HG03139 (cell line): ENCODE results near the gene MBOAT1.
"Not testable (repeated sequence)": the region's sequence is repeated elsewhere in the genome, so short reads cannot be mapped to it uniquely, and the experiment has no call there.

Experiments
- ATAC-seq: cut with Tn5 transposase; IDR thresholded peaks from one replicate; pipeline ENCODE4 v1.9.1; 2021; ENCODE audit not compliant: unreplicated experiment

MBOAT1 gene

DNA sequence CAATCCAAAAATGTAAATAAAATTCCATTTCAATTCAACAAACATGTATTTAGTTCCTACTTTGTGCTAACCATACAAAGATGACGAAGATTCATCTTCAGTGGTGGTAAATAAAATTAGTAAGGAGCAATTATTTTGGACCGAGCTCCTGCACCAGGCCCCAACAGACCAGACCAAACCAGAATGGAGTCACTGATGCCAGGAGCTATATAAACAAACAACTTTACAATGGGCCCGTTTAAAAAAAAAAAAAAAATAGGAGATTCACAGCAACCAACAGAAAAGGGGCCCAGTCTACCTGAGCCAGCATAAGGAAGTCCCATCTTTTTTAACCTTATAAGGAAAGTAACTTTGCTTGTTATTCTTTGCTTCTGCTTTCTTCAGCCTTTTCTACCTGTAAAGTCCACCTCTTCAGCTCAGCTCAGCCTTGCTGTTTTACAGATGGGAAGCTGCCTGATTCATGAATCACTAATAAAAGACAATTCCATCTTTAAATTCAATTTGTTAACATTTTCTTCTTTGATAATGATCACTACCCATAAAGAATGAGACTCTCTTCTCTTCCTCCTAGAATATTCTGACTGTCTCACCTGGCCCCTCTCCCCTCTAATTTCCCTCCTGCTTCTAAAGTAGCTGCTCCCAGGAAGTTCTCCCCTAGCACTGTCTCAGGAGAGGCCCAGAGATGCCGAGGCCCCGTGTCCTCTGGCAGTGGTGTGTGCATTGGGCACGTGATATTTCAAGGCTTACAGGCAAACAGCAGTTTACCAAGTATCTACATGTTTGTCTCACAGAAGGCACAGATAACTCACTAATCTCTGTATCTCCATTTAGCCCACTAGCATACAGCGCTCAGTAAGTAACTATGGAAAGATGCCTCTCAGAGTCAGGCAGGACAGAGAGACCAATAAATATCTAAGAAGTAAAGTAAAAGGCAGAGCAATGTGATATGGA is 8.4 kb downstream of the MBOAT1 start:
- no peak for ATAC-seq

GRCh38 chr6:20202699-20203302 is 9.5 kb downstream of the MBOAT1 start:
- no peak for ATAC-seq

DNA sequence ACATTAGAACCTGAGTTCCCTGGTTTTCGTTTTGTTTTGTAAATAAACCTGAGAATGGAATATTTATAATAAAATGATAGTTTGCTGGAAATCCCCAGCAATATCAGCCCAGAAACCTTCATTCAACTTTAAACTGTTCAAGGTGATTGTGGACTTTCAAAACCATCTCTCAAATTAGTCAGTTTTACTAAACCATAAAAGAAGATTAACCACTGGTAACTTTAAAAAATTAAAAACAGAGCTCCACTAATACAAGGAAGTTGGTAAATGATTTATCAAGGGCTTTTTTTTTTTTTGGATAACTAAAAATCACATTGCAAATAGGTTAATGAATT is 10.0 kb downstream of the MBOAT1 start:
- no peak for ATAC-seq

DNA sequence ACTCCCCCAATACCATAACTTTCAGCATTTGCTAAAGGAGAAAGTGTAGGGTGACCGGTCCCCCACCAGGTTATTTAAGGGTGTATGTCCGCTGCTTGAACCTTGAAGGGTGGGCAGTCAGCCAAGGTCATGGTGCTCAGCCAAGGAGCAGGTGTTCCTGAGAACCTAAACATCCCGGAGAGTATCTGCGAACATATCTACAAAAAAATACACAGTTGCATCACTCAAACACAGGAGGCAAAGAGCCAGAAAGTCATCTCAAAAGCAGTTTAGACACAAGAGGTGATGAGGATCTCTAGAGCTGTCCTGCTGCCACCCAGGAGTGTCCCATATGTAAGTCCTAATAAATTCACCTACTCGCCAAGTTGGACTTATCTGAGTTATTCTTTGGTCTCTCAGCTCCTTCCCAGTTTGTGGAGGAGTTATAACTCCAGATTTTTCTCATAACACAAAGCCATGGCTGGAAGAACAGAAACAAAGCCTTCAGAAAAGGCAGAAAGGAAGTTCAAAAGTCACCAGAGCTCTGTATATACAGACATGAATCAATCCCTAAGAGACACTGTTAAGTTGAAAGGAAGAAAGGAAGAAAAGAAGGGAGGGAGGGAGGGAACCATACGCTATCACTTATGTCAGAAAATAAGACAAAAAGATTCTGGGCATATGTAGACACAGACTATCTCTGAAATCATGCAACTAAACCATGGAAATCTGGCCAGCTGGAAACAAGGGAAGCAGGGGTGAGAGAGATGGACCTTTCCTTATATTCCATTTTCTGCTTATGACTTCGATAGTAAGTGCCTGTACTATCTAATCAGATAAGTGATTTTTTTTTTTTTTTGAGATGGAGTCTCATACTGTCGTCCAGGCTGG is 11.3 kb downstream of the MBOAT1 start:
- ATAC-seq, result no peak

DNA sequence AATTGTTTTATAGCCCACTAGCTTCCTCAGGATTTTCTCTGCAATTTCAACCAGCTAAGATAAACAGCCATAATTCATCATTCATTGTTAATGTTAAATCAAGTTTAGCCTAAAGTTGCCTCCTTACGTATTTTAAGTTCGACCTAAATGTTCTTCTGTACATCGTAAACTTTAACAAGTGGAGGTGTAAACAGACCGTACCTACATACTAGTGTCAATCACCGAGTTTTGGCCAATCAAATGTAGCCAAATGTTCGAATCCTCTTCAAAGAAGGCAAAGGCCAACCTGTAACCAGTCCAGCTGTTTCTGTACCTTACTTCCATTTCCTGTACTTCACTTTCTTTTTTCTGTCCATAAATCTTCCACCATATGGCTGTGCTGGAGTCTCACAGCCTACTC is 13.5 kb downstream of the MBOAT1 start:
- no peak for ATAC-seq

GRCh38 chr6:20198156-20198774 is 14.0 kb downstream of the MBOAT1 start:
- ATAC-seq, result no peak

DNA sequence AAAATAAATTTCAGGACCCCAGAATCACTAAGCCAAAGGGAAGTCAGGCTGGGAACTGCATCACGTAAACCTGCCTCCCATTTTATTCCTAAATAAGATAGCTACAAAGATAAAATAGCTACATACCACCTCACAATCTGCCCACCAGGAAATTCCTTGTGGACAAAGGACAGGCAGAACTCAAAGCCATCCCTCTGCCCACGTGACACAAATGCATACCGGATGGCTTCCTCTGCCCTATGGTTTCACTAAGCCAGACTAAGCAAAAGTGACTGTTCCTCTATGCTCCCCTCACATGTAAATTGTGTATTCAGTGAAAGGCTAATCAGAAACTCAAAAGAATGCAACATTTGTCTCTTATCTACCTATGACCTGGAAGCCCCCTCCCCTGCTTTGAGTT is 15.0 kb downstream of the MBOAT1 start:
- ATAC-seq, result no peak

- ATAC-seq, result no peak
These were observed 19.6 kb downstream of the MBOAT1 start for GRCh38 chr6:20192625-20193024.

GRCh38 chr6:20191992-20192391 is 20.3 kb downstream of the MBOAT1 start:
- ATAC-seq, result no peak

- no peak for ATAC-seq
These were observed 23.6 kb downstream of the MBOAT1 start for GRCh38 chr6:20188630-20189075.

- ATAC-seq, result no peak
These were observed 25.3 kb downstream of the MBOAT1 start for GRCh38 chr6:20186981-20187380.

DNA sequence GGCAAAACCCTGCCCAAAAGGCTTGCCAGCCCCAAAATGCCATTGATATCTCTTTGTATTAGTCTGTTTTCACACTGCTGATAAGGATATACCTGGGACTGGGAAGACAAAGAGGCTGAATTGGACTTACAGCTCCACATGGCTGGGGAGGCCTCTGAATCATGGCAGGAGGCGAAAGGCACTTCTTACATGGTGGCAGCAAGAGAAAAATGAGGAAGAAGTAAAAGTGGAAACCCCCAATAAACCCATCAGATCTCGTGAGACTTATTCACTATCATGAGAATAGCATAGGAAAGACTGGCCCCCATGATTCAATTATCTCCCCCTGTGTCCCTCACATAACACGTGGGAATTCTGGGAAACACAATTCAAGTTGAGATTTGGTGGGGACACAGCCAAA is 28.6 kb downstream of the MBOAT1 start:
- ATAC-seq, result no peak

- no peak for ATAC-seq
These were observed 29.2 kb downstream of the MBOAT1 start for GRCh38 chr6:20182926-20183521.

GRCh38 chr6:20182069-20182468 is 30.2 kb downstream of the MBOAT1 start:
- ATAC-seq, result no peak

DNA sequence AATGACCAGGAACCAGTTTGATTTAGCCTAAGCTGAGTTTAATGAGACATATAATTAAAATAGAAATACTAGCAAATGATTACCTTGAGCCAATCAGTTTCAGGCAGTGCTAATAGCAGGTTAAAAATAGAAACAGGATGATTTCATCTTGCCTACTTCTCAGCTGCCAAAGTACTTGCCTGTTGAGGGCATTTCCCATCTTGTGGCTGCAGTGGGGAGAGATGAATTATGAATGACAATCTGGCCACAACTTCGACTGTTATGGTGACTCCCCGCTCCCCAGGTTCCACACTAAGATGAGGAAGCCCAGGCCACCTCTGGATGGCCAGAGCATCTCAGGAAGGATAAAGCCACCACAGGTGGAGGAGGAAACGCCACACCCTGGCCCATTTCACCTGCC is 31.3 kb downstream of the MBOAT1 start:
- ATAC-seq, result no peak

GRCh38 chr6:20179287-20180045 is 32.8 kb downstream of the MBOAT1 start:
- ATAC-seq, result not testable (repeated sequence)

DNA sequence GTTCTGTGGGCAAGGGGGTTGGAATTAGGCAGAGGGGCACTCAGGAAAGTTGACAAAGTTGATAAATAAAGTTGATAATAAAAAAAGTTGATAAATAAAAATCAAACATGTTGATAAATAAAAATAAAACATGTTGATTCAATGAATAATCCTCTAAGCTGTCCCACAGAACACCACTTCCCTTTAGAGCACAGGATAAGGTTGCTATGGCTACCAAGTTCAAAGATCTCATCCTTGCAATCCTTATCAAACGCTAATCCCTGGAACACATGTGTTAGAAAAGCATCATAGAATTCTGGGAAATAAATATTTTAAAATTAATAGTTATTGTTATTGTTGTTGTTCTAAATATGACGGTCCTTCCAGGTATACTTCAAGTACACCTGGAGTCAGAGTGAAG is 33.9 kb downstream of the MBOAT1 start:
- no peak for ATAC-seq

DNA sequence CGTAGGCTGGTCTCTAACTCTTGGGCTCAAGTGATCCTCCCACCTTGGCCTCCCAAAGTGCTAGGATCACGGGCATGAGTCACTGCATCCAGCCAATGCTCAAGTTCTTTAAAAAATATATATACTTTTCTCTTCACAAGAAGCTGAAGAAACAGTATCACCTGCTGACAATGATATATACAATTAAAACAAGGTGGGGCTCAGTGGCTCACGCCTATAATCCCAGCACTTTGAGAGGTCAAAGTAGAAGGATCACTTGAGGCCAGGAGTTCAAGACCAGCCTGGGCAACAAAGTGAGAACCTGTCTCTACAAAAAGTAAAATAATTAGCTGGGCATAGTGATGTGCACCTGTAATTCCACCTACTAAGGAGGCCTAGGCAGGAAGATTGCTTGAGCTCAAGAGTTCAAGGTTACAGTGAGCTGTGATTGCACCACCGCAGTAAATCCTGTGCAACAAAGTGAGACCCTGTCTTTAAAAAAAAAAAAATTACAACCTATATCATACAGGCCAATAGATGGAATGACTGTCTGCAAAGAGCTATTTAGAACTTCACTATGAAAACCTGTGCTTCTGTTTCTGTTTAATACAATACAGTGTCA is 36.4 kb downstream of the MBOAT1 start:
- no peak for ATAC-seq
